Right lobe of liver (tissue), 6 donors: ENCODE data around the gene ALDH3A2. TPM values are rescaled to one million over a fixed set of nuclear protein-coding genes. Genes with fewer than 3 reads are reported as not detected.
A peak's percentile ranks its signal among the peaks of the same experiment; 100 is the strongest.

ENCODE experiments used
- ATAC-seq, 4 donors: fragments of 200-7000 bp; cut with Tn5 transposase; one replicate each; pipeline ENCODE4 v1.9.1; 2020; ENCODE audit warnings: mild to moderate bottlenecking in 4 of 4, moderate library complexity in 4 of 4
- DNase-seq, 3 donors: peaks; one replicate each; pipeline ENCODE4 v3.0.0-alpha.2; 2020
- H3K27ac ChIP-seq, 3 donors: fragments of 200-600 bp; one replicate each; pipeline ENCODE4 v1.8.0; 2022
- H3K27me3 ChIP-seq, 2 donors: fragments of 200-600 bp; one replicate each; pipeline ENCODE4 v1.8.0; 2022
- H3K36me3 ChIP-seq, 4 donors: fragments of 200-600 bp; sonication (generic) in 1 of 4; one replicate each; pipeline versions ENCODE4 v1.5.1 to v1.8.0; 2017 to 2022; ENCODE audit warnings: control low read depth in 1 of 4
- H3K4me1 ChIP-seq, 4 donors: fragments of 200-600 bp; sonication (generic) in 1 of 4; one replicate each; pipeline versions ENCODE4 v1.5.1 to v1.8.0; 2017 to 2022; ENCODE audit warnings: control low read depth in 1 of 4
- H3K4me3 ChIP-seq, 3 donors: fragments of 200-600 bp; one replicate each; pipeline ENCODE4 v1.8.0; 2022
- H3K9me3 ChIP-seq, 4 donors: fragments of 200-600 bp; sonication (generic) in 1 of 4; one replicate each; pipeline versions ENCODE4 v1.5.1 to v1.8.0; 2017 to 2022; ENCODE audit warnings: control low read depth in 1 of 4
- POLR2A ChIP-seq: fragments of 450-650 bp; IDR thresholded peaks from one replicate; pipeline ENCODE4 v1.6.1; 2017; ENCODE audit warnings: antibody characterized with exemption, mild to moderate bottlenecking
- WGBS: methylation state at CpG from one replicate; pipeline ENCODE4 v1.1.6; 2018; ENCODE audit warnings: low coverage, low lambda C conversion rate; ENCODE audit not compliant: insufficient coverage; ENCODE audit errors: missing lambda C conversion rate; 5-methylcytosine and 5-hydroxymethylcytosine counted together
- intact Hi-C, 2 donors: fragments of 100-400 bp; cut with DNase I; formaldehyde crosslinking; loops; one replicate each; pipeline versions ENCODE4 v1.11.2 to v1.14.1; 2022
- total RNA-seq, 6 experiments: library from RNA; depleted of rRNA in 2 of 6; stranded (reverse); fragments of >200 nt in 2 of 6; fragmentation: NEBNext Ultra II Directional in 3 of 6; extraction: Animal tissue kit (Norgen Biotek cat#: 25700) in 3 of 6; gene quantifications; one replicate each; pipeline versions ENCODE4 v1.1.0 to v1.2.4, GENCODE V29; 2016 to 2023
- TF ChIP-seq, protein P1 (sequence below), 4 donors: fragments of 200-600 bp in 3 of 4; fragments of 450-650 bp in 1 of 4; IDR thresholded peaks; one replicate each; pipeline versions ENCODE4 v1.5.1 to v1.8.0; 2016 to 2022; ENCODE audit warnings: antibody characterized with exemption in 4 of 4, mild to moderate bottlenecking in 2 of 4
- donor health status: DM: no; HTN: yes; CAD: no.
- donor health status: DM: no; HTN: no; CAD: no.
- donor health status: DM: no; HTN: no; CAD: no.
- donor health status: DM: no; HTN: yes; CAD: no.
- donor health status: DM: no; HTN: yes; CAD: no.

ALDH3A2 gene
- total RNA-seq, 6 experiments from 2014 or later: 102 to 264 (median 182) TPM

DNA sequence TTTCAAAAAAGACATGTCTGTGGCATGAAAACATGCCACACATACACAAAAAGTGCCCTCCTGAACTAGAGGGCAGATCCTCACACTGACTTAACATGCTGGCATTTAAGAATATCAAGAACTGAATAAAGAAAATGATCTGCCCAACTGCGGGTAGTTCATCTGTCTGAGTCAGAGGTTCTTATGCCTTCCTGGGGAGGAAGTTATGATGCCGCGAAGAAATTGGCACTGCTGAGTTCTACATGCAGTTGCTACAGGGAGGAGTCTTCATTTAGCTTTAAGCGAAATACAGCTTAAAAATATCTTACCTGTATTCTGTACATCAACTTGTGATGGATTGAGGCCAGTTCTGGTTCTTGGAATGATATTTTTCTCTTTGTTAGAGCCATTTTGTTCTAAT, 6.3 kb downstream of the ALDH3A2 start:
- peaks cover 0 to 10% (median 4%) of the 10 kb centered on the region in 4 donors for H3K36me3 ChIP-seq
- DNase-seq: no peak
- H3K27me3 ChIP-seq: no peaks in the 10 kb centered on the region
- H3K4me1 ChIP-seq: peaks cover 0 to 63% (median 31%) of the 10 kb centered on the region in 4 donors
- WGBS: 83% methylated on average over 4 of the region's 4 CpGs
- no peak overlapping the region for H3K4me3 ChIP-seq
- H3K9me3 ChIP-seq: no peaks in the 10 kb centered on the region
- no peak for ATAC-seq
- TF ChIP-seq POLR2A: no peak
- TF ChIP-seq, protein P1, sequence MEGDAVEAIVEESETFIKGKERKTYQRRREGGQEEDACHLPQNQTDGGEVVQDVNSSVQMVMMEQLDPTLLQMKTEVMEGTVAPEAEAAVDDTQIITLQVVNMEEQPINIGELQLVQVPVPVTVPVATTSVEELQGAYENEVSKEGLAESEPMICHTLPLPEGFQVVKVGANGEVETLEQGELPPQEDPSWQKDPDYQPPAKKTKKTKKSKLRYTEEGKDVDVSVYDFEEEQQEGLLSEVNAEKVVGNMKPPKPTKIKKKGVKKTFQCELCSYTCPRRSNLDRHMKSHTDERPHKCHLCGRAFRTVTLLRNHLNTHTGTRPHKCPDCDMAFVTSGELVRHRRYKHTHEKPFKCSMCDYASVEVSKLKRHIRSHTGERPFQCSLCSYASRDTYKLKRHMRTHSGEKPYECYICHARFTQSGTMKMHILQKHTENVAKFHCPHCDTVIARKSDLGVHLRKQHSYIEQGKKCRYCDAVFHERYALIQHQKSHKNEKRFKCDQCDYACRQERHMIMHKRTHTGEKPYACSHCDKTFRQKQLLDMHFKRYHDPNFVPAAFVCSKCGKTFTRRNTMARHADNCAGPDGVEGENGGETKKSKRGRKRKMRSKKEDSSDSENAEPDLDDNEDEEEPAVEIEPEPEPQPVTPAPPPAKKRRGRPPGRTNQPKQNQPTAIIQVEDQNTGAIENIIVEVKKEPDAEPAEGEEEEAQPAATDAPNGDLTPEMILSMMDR (IDR thresholded peaks at IDR 0.05): no peak
- H3K27ac ChIP-seq: peak overlapping the region in 1 of 3 donors; percentile 2
- intact Hi-C loops: loop anchor here in 1 of 2 donors (10.0 kb wide), 1 partner anchor 140 kb away; no protein-coding TSS in a partner anchor

DNA sequence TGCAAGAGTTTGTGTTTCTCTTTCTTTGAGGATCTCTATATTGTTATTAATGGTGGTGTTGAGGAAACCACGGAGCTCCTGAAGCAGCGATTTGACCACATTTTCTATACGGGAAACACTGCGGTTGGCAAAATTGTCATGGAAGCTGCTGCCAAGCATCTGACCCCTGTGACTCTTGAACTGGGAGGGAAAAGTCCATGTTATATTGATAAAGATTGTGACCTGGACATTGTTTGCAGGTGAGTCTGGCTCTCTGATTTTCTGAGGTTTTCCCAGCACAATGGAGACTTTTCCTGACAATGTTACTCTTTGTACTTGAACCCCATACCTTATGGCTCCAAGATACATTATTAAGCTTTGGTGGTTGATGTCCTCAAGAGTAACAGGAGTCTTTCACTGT, 7.8 kb downstream of the ALDH3A2 start:
- H3K4me1 ChIP-seq: peaks cover 0 to 76% (median 37%) of the 10 kb centered on the region in 4 donors
- DNase-seq: no peak
- H3K27ac ChIP-seq: peak overlapping the region; percentile 36 to 88 (median 78)
- TF ChIP-seq, protein P1 (IDR thresholded peaks at IDR 0.05): no peak
- no peak for TF ChIP-seq POLR2A
- peak; percentile 26 to 45 (median 40) for ATAC-seq
- intact Hi-C loops: loop anchor here in 1 of 2 donors (10.0 kb wide), 1 partner anchor 142 kb away; no protein-coding TSS in a partner anchor
- H3K9me3 ChIP-seq: no peaks in the 10 kb centered on the region
- 24% methylated on average over 4 of the region's 4 CpGs for WGBS
- no peaks in the 10 kb centered on the region for H3K27me3 ChIP-seq
- no peak overlapping the region for H3K4me3 ChIP-seq
- peaks cover 0 to 10% (median 4%) of the 10 kb centered on the region in 4 donors for H3K36me3 ChIP-seq

DNA sequence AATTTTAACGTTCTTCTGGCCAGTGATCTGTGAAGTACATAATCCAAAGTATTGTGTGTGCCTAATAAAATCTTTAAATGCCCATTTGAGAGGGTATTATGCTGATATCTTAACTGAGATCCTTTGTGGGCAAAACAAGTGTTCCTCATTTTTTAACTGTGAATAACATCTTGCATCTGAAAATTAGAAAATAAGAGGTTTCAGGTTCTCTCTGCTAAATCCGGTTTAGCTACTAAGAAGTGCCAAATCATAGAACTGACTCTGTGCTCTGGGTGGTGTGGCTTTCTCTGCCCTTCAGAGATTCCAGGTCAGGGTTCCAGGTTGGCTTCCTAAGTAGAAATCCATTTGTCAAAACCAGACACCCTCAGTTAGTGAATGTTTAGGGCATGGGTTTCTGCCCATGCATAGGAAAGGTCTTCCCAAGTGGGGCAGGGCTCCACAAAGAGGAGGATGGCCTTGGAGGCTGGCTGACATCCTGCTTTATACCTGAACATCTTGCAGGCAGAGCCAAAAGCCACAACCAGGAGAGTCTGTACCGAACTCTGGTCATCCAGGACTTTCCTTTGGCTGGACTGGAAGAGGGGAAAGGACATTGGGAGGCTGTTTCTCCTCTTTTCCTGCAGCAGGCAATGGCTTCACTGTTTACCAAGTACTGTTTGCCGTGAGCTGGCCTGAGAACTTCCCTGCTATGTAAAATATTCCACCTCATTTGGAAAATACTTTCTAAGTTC, 8.5 kb downstream of the ALDH3A2 start:
- TF ChIP-seq, protein P1 (IDR thresholded peaks at IDR 0.05): no peak
- no peak for TF ChIP-seq POLR2A
- ATAC-seq (peak; percentile 35 to 46 (median 44)), DNase-seq (peak in 1 of 3 donors; percentile 73)
- H3K36me3 ChIP-seq: peaks cover 0 to 10% (median 6%) of the 10 kb centered on the region in 4 donors
- H3K4me3 ChIP-seq: no peak overlapping the region
- no peaks in the 10 kb centered on the region for H3K27me3 ChIP-seq
- intact Hi-C loops: loop anchor here in 1 of 2 donors (10.0 kb wide), 1 partner anchor 142 kb away; no protein-coding TSS in a partner anchor
- H3K27ac ChIP-seq: peak overlapping the region; percentile 36 to 88 (median 78)
- H3K9me3 ChIP-seq: no peaks in the 10 kb centered on the region
- WGBS: 32% methylated on average over 3 of the region's 4 CpGs
- H3K4me1 ChIP-seq: peaks cover 0 to 78% (median 35%) of the 10 kb centered on the region in 4 donors

DNA sequence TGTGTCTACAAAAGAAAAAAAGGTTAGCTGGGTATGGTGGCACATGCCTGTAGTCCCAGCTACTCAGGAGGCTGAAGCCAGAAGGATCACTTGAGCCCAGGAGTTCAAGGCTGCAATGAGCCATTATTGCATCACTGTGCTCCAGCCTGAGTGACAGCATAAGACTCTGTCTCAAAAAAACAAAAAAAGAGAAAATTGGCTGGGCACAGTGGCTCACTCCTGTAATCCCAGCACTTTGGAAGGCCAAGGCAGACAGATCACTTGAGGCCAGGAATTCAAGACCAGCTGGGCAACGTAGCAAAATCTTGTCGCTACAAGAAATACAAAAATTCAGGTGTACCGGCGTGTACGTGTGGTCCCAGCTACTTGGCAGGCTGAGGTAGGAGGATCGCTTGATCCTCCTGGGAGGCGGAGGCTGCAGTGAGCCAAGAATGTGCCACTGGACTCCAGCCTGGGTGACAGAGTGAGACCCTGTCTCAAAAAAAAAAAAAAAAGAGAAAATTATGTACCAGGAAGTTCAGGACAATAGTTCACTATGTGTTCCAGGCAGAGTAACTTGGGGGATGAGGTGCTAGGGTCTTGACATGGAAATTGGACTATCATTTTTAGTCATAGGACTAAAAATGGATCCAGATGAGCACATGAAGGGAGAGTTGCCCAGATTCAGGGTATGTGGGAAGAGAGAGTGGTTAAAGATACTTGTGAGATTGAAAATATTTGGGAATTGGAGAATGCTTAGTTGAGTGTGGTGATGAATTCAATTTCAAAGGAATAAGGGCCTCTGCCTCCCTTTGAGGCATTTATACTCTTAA, 11.0 kb downstream of the ALDH3A2 start:
- WGBS: 38% methylated on average over 7 of the region's 7 CpGs
- Histone ChIP-seq H3K4me3 (no peak overlapping the region), H3K27ac (peak overlapping the region; percentile 59 to 88 (median 86)), H3K4me1 (peaks cover 0 to 85% (median 31%) of the 10 kb centered on the region in 4 donors), H3K36me3 (peaks cover 0 to 27% (median 17%) of the 10 kb centered on the region in 4 donors), H3K27me3 (no peaks in the 10 kb centered on the region), H3K9me3 (no peaks in the 10 kb centered on the region)
- ATAC-seq: peak; percentile 22 to 47 (median 44)
- intact Hi-C loops: loop anchor here in 1 of 2 donors (10.0 kb wide), 1 partner anchor 145 kb away; no protein-coding TSS in a partner anchor
- no peak for DNase-seq
- TF ChIP-seq POLR2A: no peak
- TF ChIP-seq, protein P1 (IDR thresholded peaks at IDR 0.05): no peak
